HCT116 (cell line): ENCODE data around the gene OVOL3. TPM values are rescaled to one million over a fixed set of nuclear protein-coding genes. Genes with fewer than 3 reads are reported as not detected.

Source experiments
- ATAC-seq: fragments of 200-7000 bp; cut with Tn5 transposase; 2 replicates; pipeline ENCODE4 v1.9.1; 2020; ENCODE audit warnings: mild to moderate bottlenecking, moderate library complexity
- BruUV-seq: library from RNA; stranded (reverse); fragments of 400-500 nt; replicated peaks from 2 replicates; lab custom pipeline; 2021; lab: Mats Ljungman, UMichigan
- CTCF ChIA-PET: fragments of 300-600 bp; sonication (Branson Sonifier 250); formaldehyde crosslinking; loops from one replicate; lab custom pipeline; 2021; ENCODE audit warnings: antibody characterized with exemption; lab: Charles Lee
- POLR2A ChIA-PET: fragments of 300-600, 350-600 bp; sonication (Branson Sonifier 250); formaldehyde crosslinking; loops from one replicate; lab custom pipeline; 2021; ENCODE audit warnings: antibody characterized with exemption; lab: Charles Lee
- RAD21 ChIA-PET, 2 experiments: fragments of 300-600 bp; sonication (Branson Sonifier 250); formaldehyde crosslinking; loops; one replicate each; lab custom pipeline; 2023; ENCODE audit warnings: low total read pairs in 2 of 2; ENCODE audit not compliant: uncharacterized antibody in 2 of 2, unreplicated experiment in 2 of 2, low non-redundant PET in 1 of 2; lab: Charles Lee
- DNase-seq: peaks from one replicate; pipeline ENCODE4 v3.0.0-alpha.2; 2010; ENCODE audit warnings: low read depth, low spot score
- H2AFZ ChIP-seq: fragments of 200-600 bp; shearing (Covaris generic), sonication (generic); 2 replicates; pipeline ENCODE4 v1.6.1; 2017; ENCODE audit warnings: low read depth, mixed run types, mixed read lengths, antibody characterized with exemption, low read length; ENCODE audit not compliant: poor library complexity, severe bottlenecking
- H3K27ac ChIP-seq: 2 replicates; pipeline ENCODE4 v1.5.1; 2012; ENCODE audit warnings: low read depth, low read length
- H3K27me3 ChIP-seq: fragments of 200-600 bp; sonication (generic); 2 replicates; pipeline ENCODE4 v1.6.1; 2016; ENCODE audit warnings: mixed run types, low read length, mixed read lengths; ENCODE audit not compliant: insufficient read depth
- H3K36me3 ChIP-seq, 2 experiments: fragments of 200-500 bp in 1 of 2; fragments of 200-600 bp in 1 of 2; sonication (Bioruptor generic) in 1 of 2; sonication (generic) in 1 of 2; 2 replicates each; pipeline versions ENCODE4 v1.5.1 to v1.6.1; 2014 to 2016; ENCODE audit warnings: low read length in 2 of 2, inconsistent platforms in 1 of 2, mixed read lengths in 1 of 2, mixed run types in 1 of 2; ENCODE audit not compliant: insufficient read depth in 2 of 2, control insufficient read depth in 1 of 2
- H3K4me1 ChIP-seq, 2 experiments: fragments of 200-600 bp in 1 of 2; sonication (generic) in 1 of 2; 2 replicates each; pipeline versions ENCODE4 v1.5.1 to v1.6.1; 2012 to 2017; ENCODE audit warnings: low read length in 2 of 2, inconsistent platforms in 1 of 2, mild to moderate bottlenecking in 1 of 2, mixed read lengths in 1 of 2, mixed run types in 1 of 2, moderate library complexity in 1 of 2; ENCODE audit not compliant: insufficient read depth in 2 of 2, control insufficient read depth in 1 of 2
- H3K4me2 ChIP-seq: fragments of 200-600 bp; sonication (generic); 2 replicates; pipeline ENCODE4 v1.6.1; 2017; ENCODE audit warnings: mixed run types, low read length, mixed read lengths
- H3K4me3 ChIP-seq, 2 experiments: fragments of 200-600 bp in 1 of 2; sonication (generic) in 1 of 2; replicated peaks in 1 of 2; 2 replicates each; pipeline ENCODE4 v1.5.1; 2011 to 2016; ENCODE audit warnings: low read length in 2 of 2, control low read depth in 1 of 2, low read depth in 1 of 2, mild to moderate bottlenecking in 1 of 2, mixed read lengths in 1 of 2, mixed run types in 1 of 2
- H3K79me2 ChIP-seq: fragments of 200-600 bp; sonication (generic); 2 replicates; pipeline ENCODE4 v1.6.1; 2017; ENCODE audit warnings: mild to moderate bottlenecking, mixed run types, low read length, moderate library complexity, mixed read lengths; ENCODE audit not compliant: insufficient read depth
- H3K9ac ChIP-seq: fragments of 200-600 bp; sonication (generic); 2 replicates; pipeline ENCODE4 v1.6.1; 2016; ENCODE audit warnings: low read length, mixed read lengths
- H3K9me2 ChIP-seq: fragments of 200-600 bp; sonication (generic), shearing (Covaris generic); 2 replicates; pipeline ENCODE4 v1.6.1; 2017; ENCODE audit warnings: mixed run types, mild to moderate bottlenecking, moderate library complexity; ENCODE audit not compliant: insufficient read depth
- H3K9me3 ChIP-seq, 2 experiments: fragments of 200-500 bp in 1 of 2; fragments of 200-600 bp in 1 of 2; sonication (Bioruptor generic) in 1 of 2; sonication (generic) in 1 of 2; 2 replicates each; pipeline ENCODE4 v1.6.1; 2014 to 2017; ENCODE audit warnings: low read length in 2 of 2, mixed read lengths in 2 of 2, inconsistent platforms in 1 of 2, low read depth in 1 of 2, mild to moderate bottlenecking in 1 of 2, mixed run types in 1 of 2, moderate library complexity in 1 of 2; ENCODE audit not compliant: control insufficient read depth in 1 of 2, insufficient read depth in 1 of 2
- H4K20me1 ChIP-seq: fragments of 200-600 bp; sonication (generic), shearing (Covaris generic); 2 replicates; pipeline ENCODE4 v1.6.1; 2017; ENCODE audit warnings: mixed run types, mild to moderate bottlenecking, moderate library complexity; ENCODE audit not compliant: insufficient read depth
- CBX3 ChIP-seq: IDR thresholded peaks from 2 replicates; pipeline ENCODE4 v1.6.1; 2012; ENCODE audit warnings: low read depth
- EGR1 ChIP-seq: IDR thresholded peaks from 2 replicates; pipeline ENCODE4 v1.6.1; 2012; ENCODE audit warnings: low read depth
- ELF1 ChIP-seq: IDR thresholded peaks from 2 replicates; pipeline ENCODE4 v1.6.1; 2012; ENCODE audit warnings: low read depth, borderline replicate concordance
- EZH2phosphoT487 ChIP-seq: fragments of 200-600 bp; IDR thresholded peaks from 2 replicates; pipeline ENCODE4 v1.6.1; 2018; ENCODE audit warnings: antibody characterized with exemption, borderline replicate concordance
- POLR2A ChIP-seq: IDR thresholded peaks from 2 replicates; pipeline ENCODE4 v1.7.0; 2011; ENCODE audit warnings: borderline replicate concordance; ENCODE audit not compliant: insufficient read depth, insufficient read length; ENCODE audit errors: extremely low read depth
- SP1 ChIP-seq: IDR thresholded peaks from 2 replicates; pipeline ENCODE4 v1.6.1; 2012; ENCODE audit warnings: low read depth
- SRF ChIP-seq: IDR thresholded peaks from 2 replicates; pipeline ENCODE4 v1.6.1; 2012; ENCODE audit warnings: low read depth
- TCF7L2 ChIP-seq: IDR thresholded peaks from 2 replicates; pipeline ENCODE4 v1.7.0; 2011; ENCODE audit warnings: borderline replicate concordance, inconsistent platforms; ENCODE audit not compliant: insufficient read depth, insufficient read length; ENCODE audit errors: extremely low read depth
- ZBTB33 ChIP-seq: IDR thresholded peaks from 2 replicates; pipeline ENCODE4 v1.6.1; 2011; ENCODE audit warnings: mild to moderate bottlenecking, low read length, moderate library complexity; ENCODE audit not compliant: insufficient replicate concordance; ENCODE audit errors: extremely low read depth
- intact Hi-C: fragments of 100-400 bp; cut with micrococcal nuclease; formaldehyde crosslinking; loops from 2 replicates; pipeline ENCODE4 v1.10.0; 2022
- total RNA-seq: library from RNA; stranded (reverse); gene quantifications from one replicate; pipeline ENCODE4 v1.2.1, GENCODE V29; 2021; ENCODE audit not compliant: unreplicated experiment
- TF ChIP-seq, protein P1 (sequence below): IDR thresholded peaks from 2 replicates; pipeline ENCODE4 v1.6.1; 2012

OVOL3 gene
- total RNA-seq, 1 experiment from 2014 or later, result not detected

GRCh38 chr19:36081385-36081784 lies 29.6 kb upstream of the OVOL3 start:
- Histone ChIP-seq H3K9me3 (no peaks in the 10 kb centered on the region), H3K27ac (no peak overlapping the region), H3K27me3 (no peaks in the 10 kb centered on the region), H2AFZ (no peak overlapping the region), H3K79me2 (no peaks in the 10 kb centered on the region)
- ChIA-PET CTCF (no interaction called here), RAD21 (no interaction called here)
- no peak for DNase-seq
- BruUV-seq, result no TSS peak
- TF ChIP-seq SRF (no peak), EGR1 (no peak), TCF7L2 (no peak), SP1 (no peak), POLR2A (no peak), EZH2phosphoT487 (no peak), CBX3 (no peak), ELF1 (no peak), ZBTB33 (no peak)
- TF ChIP-seq, protein P1, sequence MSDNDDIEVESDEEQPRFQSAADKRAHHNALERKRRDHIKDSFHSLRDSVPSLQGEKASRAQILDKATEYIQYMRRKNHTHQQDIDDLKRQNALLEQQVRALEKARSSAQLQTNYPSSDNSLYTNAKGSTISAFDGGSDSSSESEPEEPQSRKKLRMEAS, result no peak
- TF ChIP-seq, all 23 proteins: peak for 0
- no peak overlapping the region for H3K9ac ChIP-seq
- POLR2A ChIA-PET, result no interaction called here
- H3K9me2 ChIP-seq, result no peaks in the 10 kb centered on the region
- H3K4me1 ChIP-seq, result no peaks in the 10 kb centered on the region
- H3K4me2 ChIP-seq, result no peak overlapping the region
- H4K20me1 ChIP-seq, result no peaks in the 10 kb centered on the region
- no peak overlapping the region for H3K4me3 ChIP-seq
- ATAC-seq, result no peak
- intact Hi-C loops, result no loop called here
- peaks cover 21 to 48% of the 10 kb centered on the region in 2 experiments for H3K36me3 ChIP-seq
